OCI-LY1 (cell line): ENCODE results near the gene MRPS18C.

Source experiments
- H2AFZ ChIP-seq: fragments of 200-600 bp; sonication (generic), shearing (Covaris generic); 2 replicates; pipeline ENCODE4 v1.6.0; 2014; ENCODE audit warnings: antibody characterized with exemption, mild to moderate bottlenecking, low read length
- H3F3A ChIP-seq: fragments of 200-600 bp; sonication (generic), shearing (Covaris generic); 2 replicates; pipeline ENCODE4 v1.6.0; 2014; ENCODE audit warnings: mild to moderate bottlenecking, antibody characterized with exemption, low read length, moderate library complexity; ENCODE audit not compliant: insufficient read depth
- H3K27ac ChIP-seq: fragments of 200-600 bp; sonication (generic); 2 replicates; pipeline ENCODE4 v1.5.1; 2014; ENCODE audit warnings: low read length, mixed run types, mild to moderate bottlenecking, low read depth; ENCODE audit not compliant: poor library complexity, severe bottlenecking
- H3K27me3 ChIP-seq: fragments of 200-600 bp; sonication (generic); 2 replicates; pipeline ENCODE4 v1.6.0; 2014; ENCODE audit warnings: antibody characterized with exemption, mild to moderate bottlenecking, low read length, moderate library complexity; ENCODE audit not compliant: insufficient read depth
- H3K36me3 ChIP-seq: fragments of 200-600 bp; sonication (generic); 2 replicates; pipeline ENCODE4 v1.6.1; 2014; ENCODE audit warnings: mild to moderate bottlenecking, antibody characterized with exemption, low read length, moderate library complexity, mixed read lengths; ENCODE audit not compliant: insufficient read depth
- H3K4me1 ChIP-seq: fragments of 200-600 bp; sonication (generic); 2 replicates; pipeline ENCODE4 v1.5.1; 2014; ENCODE audit warnings: mild to moderate bottlenecking, low read length, moderate library complexity; ENCODE audit not compliant: insufficient read depth, severe bottlenecking
- H3K4me2 ChIP-seq: fragments of 200-600 bp; sonication (generic), shearing (Covaris generic); 2 replicates; pipeline ENCODE4 v1.6.1; 2014; ENCODE audit warnings: low read length
- H3K4me3 ChIP-seq: fragments of 200-600 bp; sonication (generic); 2 replicates; pipeline ENCODE4 v1.5.1; 2014; ENCODE audit warnings: low read length, low read depth, mild to moderate bottlenecking, mixed read lengths; ENCODE audit not compliant: poor library complexity, severe bottlenecking
- H3K79me2 ChIP-seq: fragments of 200-600 bp; shearing (Covaris generic); 2 replicates; pipeline ENCODE4 v1.6.1; 2016; ENCODE audit warnings: mixed run types, low read length, mixed read lengths; ENCODE audit not compliant: insufficient read depth
- H3K9ac ChIP-seq: fragments of 200-600 bp; sonication (generic), shearing (Covaris generic); 2 replicates; pipeline ENCODE4 v1.6.1; 2014; ENCODE audit warnings: mild to moderate bottlenecking, low read length, mixed read lengths
- H3K9me2 ChIP-seq: fragments of 200-600 bp; sonication (generic), shearing (Covaris generic); 2 replicates; pipeline ENCODE4 v1.6.1; 2014; ENCODE audit warnings: low read depth, mild to moderate bottlenecking, low read length, mixed read lengths
- H3K9me3 ChIP-seq: fragments of 200-600 bp; shearing (Covaris generic); 2 replicates; pipeline ENCODE4 v1.6.1; 2014; ENCODE audit warnings: low read length, mixed read lengths
- H4K20me1 ChIP-seq: fragments of 200-600 bp; sonication (generic), shearing (Covaris generic); 2 replicates; pipeline ENCODE4 v1.6.0; 2016; ENCODE audit warnings: mild to moderate bottlenecking, low read length; ENCODE audit not compliant: insufficient read depth
- CTCF ChIP-seq: fragments of 200-600 bp; sonication (generic), shearing (Covaris generic); IDR thresholded peaks from 2 replicates; pipeline ENCODE4 v1.5.1; 2017; ENCODE audit warnings: mild to moderate bottlenecking, antibody characterized with exemption, low read length, moderate library complexity, mixed read lengths
- EZH2 ChIP-seq: fragments of 200-600 bp; sonication (generic), shearing (Covaris generic); IDR thresholded peaks from 2 replicates; pipeline ENCODE4 v1.8.0; 2017; ENCODE audit warnings: borderline replicate concordance, mixed run types, mild to moderate bottlenecking, antibody characterized with exemption, low read length, moderate library complexity, mixed read lengths

MRPS18C gene

GRCh38 chr4:83503974-83504373, 48.1 kb downstream of the MRPS18C start:
- Histone ChIP-seq H3F3A (no peaks in the 10 kb centered on the region), H3K4me1 (no peaks in the 10 kb centered on the region), H3K9ac (no peak overlapping the region), H3K79me2 (no peaks in the 10 kb centered on the region), H4K20me1 (no peaks in the 10 kb centered on the region), H2AFZ (peak overlapping the region; percentile 25; the same call in 1 of the 2 replicates), H3K27ac (no peak overlapping the region), H3K4me2 (no peak overlapping the region), H3K4me3 (no peak overlapping the region), H3K36me3 (no peaks in the 10 kb centered on the region), H3K9me2 (no peaks in the 10 kb centered on the region), H3K27me3 (no peaks in the 10 kb centered on the region), H3K9me3 (no peaks in the 10 kb centered on the region)
- TF ChIP-seq EZH2, result no peak
- no peak for TF ChIP-seq CTCF

- no peaks in the 10 kb centered on the region for H3K4me1 ChIP-seq
- no peaks in the 10 kb centered on the region for H3K79me2 ChIP-seq
- H2AFZ ChIP-seq, result peak overlapping the region; percentile 25; the same call in 1 of the 2 replicates
- H3K4me2 ChIP-seq, result no peak overlapping the region
- TF ChIP-seq EZH2 (no peak), CTCF (no peak)
- no peaks in the 10 kb centered on the region for H3K9me2 ChIP-seq
- H3K36me3 ChIP-seq, result no peaks in the 10 kb centered on the region
- H3K27me3 ChIP-seq, result no peaks in the 10 kb centered on the region
- no peak overlapping the region for H3K27ac ChIP-seq
- no peaks in the 10 kb centered on the region for H3F3A ChIP-seq
- H4K20me1 ChIP-seq, result no peaks in the 10 kb centered on the region
- no peak overlapping the region for H3K9ac ChIP-seq
- no peak overlapping the region for H3K4me3 ChIP-seq
- no peaks in the 10 kb centered on the region for H3K9me3 ChIP-seq
These were observed 48.6 kb downstream of the MRPS18C start for GRCh38 chr4:83504503-83504902.

GRCh38 chr4:83504996-83505395, 49.1 kb downstream of the MRPS18C start:
- Histone ChIP-seq H4K20me1 (no peaks in the 10 kb centered on the region), H3K4me2 (no peak overlapping the region), H3K36me3 (no peaks in the 10 kb centered on the region; the same call in 1 of the 2 replicates), H3K9me3 (no peaks in the 10 kb centered on the region), H3K4me1 (no peaks in the 10 kb centered on the region), H3K27ac (no peak overlapping the region), H3K27me3 (no peaks in the 10 kb centered on the region), H3K9me2 (no peaks in the 10 kb centered on the region), H3K9ac (no peak overlapping the region), H3K4me3 (no peak overlapping the region), H3F3A (no peaks in the 10 kb centered on the region), H2AFZ (peak overlapping the region; percentile 0; the same call in 1 of the 2 replicates), H3K79me2 (no peaks in the 10 kb centered on the region)
- TF ChIP-seq CTCF (no peak), EZH2 (no peak)
